HEK293T (cell line): Measurements from ENCODE around the gene PRKACB.
"Not testable (repeated sequence)": the region's sequence is repeated elsewhere in the genome, so short reads cannot be mapped to it uniquely, and the experiment has no call there.

Source experiments
- CTCF ChIA-PET: fragments of 350-600 bp; formaldehyde crosslinking; extraction: SDS; loops from one replicate; lab custom pipeline; 2021; ENCODE audit warnings: antibody characterized with exemption, inconsistent platforms; lab: Yijun Ruan, JAX
- POLR2A ChIA-PET: fragments of 350-600 bp; formaldehyde crosslinking; extraction: SDS; loops from one replicate; lab custom pipeline; 2020; ENCODE audit warnings: antibody characterized with exemption, inconsistent platforms; lab: Yijun Ruan, JAX
- DNase-seq: peaks from one replicate; pipeline ENCODE4 v3.0.0; 2012; ENCODE audit warnings: mixed read lengths; ENCODE audit errors: extremely low spot score
- ARNT ChIP-seq: fragments of 450-650 bp; IDR thresholded peaks from 2 replicates; pipeline ENCODE4 v1.6.1; 2017; ENCODE audit warnings: mild to moderate bottlenecking
- BHLHE40 ChIP-seq: fragments of 450-650 bp; IDR thresholded peaks from 2 replicates; pipeline ENCODE4 v1.6.1; 2016; ENCODE audit warnings: mild to moderate bottlenecking, moderate library complexity, borderline replicate concordance
- CTBP1 ChIP-seq: fragments of 450-650 bp; IDR thresholded peaks from 2 replicates; pipeline ENCODE4 v1.6.1; 2016; ENCODE audit warnings: borderline replicate concordance
- ELF4 ChIP-seq: fragments of 450-650 bp; IDR thresholded peaks from 2 replicates; pipeline ENCODE4 v1.6.1; 2017; ENCODE audit warnings: antibody characterized with exemption
- FOXA1 ChIP-seq: fragments of 450-650 bp; IDR thresholded peaks from 2 replicates; pipeline ENCODE4 v1.6.1; 2016; ENCODE audit warnings: mild to moderate bottlenecking
- FOXK2 ChIP-seq: fragments of 450-650 bp; IDR thresholded peaks from 2 replicates; pipeline ENCODE4 v1.6.1; 2016; ENCODE audit warnings: mild to moderate bottlenecking
- FOXM1 ChIP-seq: fragments of 450-650 bp; IDR thresholded peaks from 2 replicates; pipeline ENCODE4 v1.6.1; 2017; ENCODE audit warnings: mild to moderate bottlenecking, borderline replicate concordance
- HDGF ChIP-seq: fragments of 450-650 bp; IDR thresholded peaks from 2 replicates; pipeline ENCODE4 v1.6.1; 2017; ENCODE audit warnings: antibody characterized with exemption, borderline replicate concordance
- L3MBTL2 ChIP-seq: fragments of 450-650 bp; conservative IDR thresholded peaks from 2 replicates; pipeline ENCODE4 v1.6.1; 2016; ENCODE audit warnings: mild to moderate bottlenecking
- LEF1 ChIP-seq: fragments of 450-650 bp; IDR thresholded peaks from 2 replicates; pipeline ENCODE4 v1.6.1; 2017; ENCODE audit warnings: mild to moderate bottlenecking, borderline replicate concordance
- NFRKB ChIP-seq: fragments of 450-650 bp; IDR thresholded peaks from 2 replicates; pipeline ENCODE4 v1.6.1; 2016; ENCODE audit warnings: mild to moderate bottlenecking, moderate library complexity
- PKNOX1 ChIP-seq: fragments of 450-650 bp; IDR thresholded peaks from 2 replicates; pipeline ENCODE4 v1.6.1; 2016
- SP1 ChIP-seq: fragments of 450-650 bp; IDR thresholded peaks from 2 replicates; pipeline ENCODE4 v1.6.1; 2017
- SUZ12 ChIP-seq: fragments of 450-650 bp; IDR thresholded peaks from 2 replicates; pipeline ENCODE4 v1.6.1; 2016; ENCODE audit warnings: mild to moderate bottlenecking
- TARDBP ChIP-seq: fragments of 450-650 bp; IDR thresholded peaks from 2 replicates; pipeline ENCODE4 v1.6.1; 2016
- ZNF384 ChIP-seq: fragments of 450-650 bp; IDR thresholded peaks from 2 replicates; pipeline ENCODE4 v1.6.1; 2016

PRKACB gene

DNA sequence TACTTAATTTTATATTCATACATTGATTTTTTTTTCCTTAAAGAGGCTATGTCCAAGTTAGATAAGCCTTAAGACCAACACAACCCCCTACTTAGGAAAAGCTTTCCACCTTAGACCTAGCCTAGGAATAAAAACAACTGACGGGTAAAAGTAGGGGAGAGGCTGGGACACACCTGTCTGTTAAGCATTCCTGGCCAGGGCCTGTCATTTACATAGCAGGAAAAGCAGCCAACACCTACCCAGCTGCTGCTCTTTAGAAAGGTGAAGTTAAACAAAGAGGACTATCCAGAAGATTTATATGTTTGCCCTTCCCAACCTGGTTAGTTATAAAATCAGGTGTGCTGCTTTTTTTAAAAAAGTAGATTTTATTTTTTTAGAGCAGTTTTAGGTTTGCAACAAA, 128.3 kb downstream of the PRKACB start:
- CTCF ChIA-PET = no interaction called here
- POLR2A ChIA-PET = no interaction called here
- DNase-seq = no peak
- TF ChIP-seq SP1 = no peak
- no peak for TF ChIP-seq LEF1
- no peak for TF ChIP-seq NFRKB
- no peak for TF ChIP-seq SUZ12

DNA sequence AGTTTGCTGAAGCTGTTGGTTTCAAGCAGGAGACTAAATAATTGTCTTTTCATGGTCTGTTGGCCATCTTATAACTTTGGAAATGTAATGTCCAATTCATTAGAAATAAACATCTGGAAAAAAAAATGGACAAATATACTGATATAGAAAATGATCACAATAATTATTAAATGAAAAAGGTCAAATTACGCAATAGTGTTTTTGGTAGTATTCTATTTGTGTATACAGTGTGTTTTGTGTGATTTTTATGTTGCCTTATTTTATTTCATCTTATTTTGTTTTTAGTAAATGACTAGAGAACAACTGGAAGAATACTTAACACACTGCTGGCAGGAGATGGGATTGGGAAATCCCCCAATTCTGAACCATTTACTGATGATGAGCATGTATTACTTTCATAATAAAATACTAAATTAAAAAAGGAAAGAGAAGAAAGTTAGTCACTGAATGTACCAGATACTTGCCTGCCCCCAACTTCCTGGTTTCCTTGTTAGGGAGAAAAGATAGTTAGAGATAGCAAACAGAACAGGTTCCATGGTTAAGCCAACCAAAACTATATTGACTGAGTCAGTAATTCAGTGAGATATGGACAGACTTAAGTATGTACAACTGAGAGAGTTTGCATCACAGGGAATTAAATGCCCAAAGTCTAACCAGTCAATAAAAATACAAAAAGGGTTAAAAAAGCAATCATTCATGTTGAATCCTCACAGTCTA, 133.4 kb downstream of the PRKACB start:
- TF ChIP-seq BHLHE40 = no peak
- no peak for TF ChIP-seq L3MBTL2
- TF ChIP-seq SUZ12 = no peak
- TF ChIP-seq ARNT = no peak
- no peak for TF ChIP-seq NFRKB
- TF ChIP-seq FOXA1 = no peak
- TF ChIP-seq CTBP1 = no peak
- TF ChIP-seq TARDBP = no peak
- TF ChIP-seq FOXM1 = no peak
- TF ChIP-seq PKNOX1 = no peak
- no peak for TF ChIP-seq ZNF384
- no peak for TF ChIP-seq ELF4
- TF ChIP-seq HDGF = no peak
- POLR2A ChIA-PET = no interaction called here
- DNase-seq = no peak
- CTCF ChIA-PET = no interaction called here

- ChIA-PET CTCF (no interaction called here), POLR2A (no interaction called here)
- TF ChIP-seq SP1 = no peak
- TF ChIP-seq ZNF384 = no peak
- no peak for TF ChIP-seq FOXM1
- no peak for TF ChIP-seq PKNOX1
- TF ChIP-seq TARDBP = no peak
- no peak for TF ChIP-seq BHLHE40
- no peak for TF ChIP-seq FOXA1
- no peak for TF ChIP-seq SUZ12
- no peak for TF ChIP-seq ELF4
- no peak for TF ChIP-seq NFRKB
- TF ChIP-seq ARNT = no peak
- DNase-seq = no peak
Observed at GRCh38 chr1:84278905-84279304, 134.8 kb downstream of the PRKACB start.

- ChIA-PET CTCF (no interaction called here), POLR2A (no interaction called here)
- no peak for TF ChIP-seq CTBP1
- TF ChIP-seq ZNF384 = no peak
- TF ChIP-seq SUZ12 = no peak
- no peak for TF ChIP-seq FOXK2
- no peak for TF ChIP-seq ELF4
- no peak for TF ChIP-seq TARDBP
- no peak for TF ChIP-seq LEF1
- no peak for TF ChIP-seq PKNOX1
- no peak for TF ChIP-seq BHLHE40
- TF ChIP-seq FOXM1 = no peak
- TF ChIP-seq NFRKB = no peak
- no peak for TF ChIP-seq SP1
- TF ChIP-seq ARNT = no peak
- TF ChIP-seq HDGF = no peak
- TF ChIP-seq FOXA1 = no peak
- no peak for TF ChIP-seq L3MBTL2
- no peak for DNase-seq
Observed at GRCh38 chr1:84280912-84281311, 136.8 kb downstream of the PRKACB start.

DNA sequence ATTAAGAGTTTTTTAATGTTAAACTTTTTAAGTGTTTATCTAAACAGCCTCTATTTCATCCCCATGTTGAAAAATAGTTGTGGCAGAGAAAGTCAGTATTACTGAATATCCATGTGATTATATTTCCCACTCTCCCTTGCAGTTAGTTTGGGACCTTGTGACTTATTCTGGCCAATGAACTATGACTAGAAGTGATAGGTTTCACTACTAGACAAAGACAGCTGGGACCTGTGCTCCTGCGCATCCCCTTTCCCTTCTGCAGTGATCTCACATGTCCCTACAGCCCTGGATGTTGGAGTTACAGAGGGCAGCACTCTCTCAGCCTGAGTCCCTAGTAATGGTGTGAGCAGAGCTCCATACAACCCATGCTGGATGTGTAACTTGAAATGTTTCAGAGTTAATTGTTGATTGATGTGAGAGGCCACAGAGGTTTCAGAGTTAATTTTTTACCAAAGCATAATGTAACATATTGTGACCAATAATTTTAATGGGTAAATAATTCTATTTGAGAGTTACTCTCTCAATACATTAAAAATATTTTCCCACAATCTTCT, 138.8 kb downstream of the PRKACB start:
- CTCF ChIA-PET = no interaction called here
- POLR2A ChIA-PET = no interaction called here
- no peak for TF ChIP-seq FOXM1
- TF ChIP-seq SUZ12 = no peak
- TF ChIP-seq ZNF384 = no peak
- TF ChIP-seq NFRKB = no peak
- TF ChIP-seq ELF4 = no peak
- no peak for DNase-seq

GRCh38 chr1:84283381-84283780, 139.3 kb downstream of the PRKACB start:
- no peak for DNase-seq
- TF ChIP-seq L3MBTL2 (no peak), ZNF384 (no peak), FOXK2 (no peak), FOXA1 (no peak), HDGF (no peak), FOXM1 (no peak), ELF4 (no peak)
- ChIA-PET CTCF (no interaction called here), POLR2A (no interaction called here)

GRCh38 chr1:84286071-84286470, 142.0 kb downstream of the PRKACB start:
- POLR2A ChIA-PET = no interaction called here
- DNase-seq = no peak
- CTCF ChIA-PET = interaction anchor here (0.5 to 1.0 kb wide), 2 partner anchors 48 to 90 kb away, joined by 3 read pairs; no protein-coding TSS in a partner anchor
- TF ChIP-seq ZNF384 = no peak
- TF ChIP-seq L3MBTL2 = no peak
- no peak for TF ChIP-seq TARDBP
- no peak for TF ChIP-seq PKNOX1
- TF ChIP-seq FOXA1 = no peak
- no peak for TF ChIP-seq SP1
- TF ChIP-seq BHLHE40 = no peak
- TF ChIP-seq HDGF = no peak
- TF ChIP-seq FOXM1 = no peak
- no peak for TF ChIP-seq FOXK2
- TF ChIP-seq LEF1 = no peak
- TF ChIP-seq ARNT = no peak
- no peak for TF ChIP-seq ELF4
- no peak for TF ChIP-seq CTBP1
- TF ChIP-seq SUZ12 = no peak

GRCh38 chr1:84287389-84287788, 143.3 kb downstream of the PRKACB start:
- POLR2A ChIA-PET, CTCF ChIA-PET, DNase-seq: not testable (repeated sequence)
